Endometrial microvascular endothelial cells (primary cell): Measurements from ENCODE around the gene WDR93. TPM values are rescaled to one million over a fixed set of nuclear protein-coding genes. Genes with fewer than 3 reads are reported as not detected.

Experiments
- in situ Hi-C: cut with HindIII; loops from 2 replicates; pipeline ENCODE4 v1.10.0; 2017; ENCODE audit warnings: low sequenced_read_pairs, low pct_unique_long_range_greater_than_20kb; ENCODE audit errors: inconsistent ontology term
- total RNA-seq: library from RNA; depleted of rRNA; stranded (reverse); fragments of >200 nt; gene quantifications from one replicate; pipeline ENCODE4 v1.2.3, GENCODE V29; 2015; ENCODE audit errors: inconsistent ontology term

WDR93 gene
- total RNA-seq, 1 donor from 2014 or later: 0.19 TPM

DNA sequence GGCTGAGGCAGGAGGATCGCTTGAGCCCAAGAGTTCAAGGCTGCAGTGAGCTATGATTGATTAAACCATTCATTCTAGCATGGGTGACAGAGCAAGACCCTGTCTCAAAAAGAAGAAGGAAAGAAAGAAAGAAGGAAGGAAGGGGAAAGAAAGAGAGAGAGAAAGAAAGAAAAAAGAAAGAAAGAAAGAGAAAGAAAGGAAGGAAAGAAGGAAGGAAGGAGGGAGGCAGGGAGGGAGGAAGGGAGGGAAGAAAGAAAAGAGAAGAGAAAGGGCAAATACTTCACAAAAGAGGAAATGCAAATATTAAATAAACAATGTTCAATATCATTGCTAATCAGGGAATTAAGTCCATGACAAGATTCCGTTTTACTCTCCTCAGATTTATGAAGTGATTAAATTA is 31.3 kb upstream of the WDR93 start:
- in situ Hi-C loops: no loop called here

DNA sequence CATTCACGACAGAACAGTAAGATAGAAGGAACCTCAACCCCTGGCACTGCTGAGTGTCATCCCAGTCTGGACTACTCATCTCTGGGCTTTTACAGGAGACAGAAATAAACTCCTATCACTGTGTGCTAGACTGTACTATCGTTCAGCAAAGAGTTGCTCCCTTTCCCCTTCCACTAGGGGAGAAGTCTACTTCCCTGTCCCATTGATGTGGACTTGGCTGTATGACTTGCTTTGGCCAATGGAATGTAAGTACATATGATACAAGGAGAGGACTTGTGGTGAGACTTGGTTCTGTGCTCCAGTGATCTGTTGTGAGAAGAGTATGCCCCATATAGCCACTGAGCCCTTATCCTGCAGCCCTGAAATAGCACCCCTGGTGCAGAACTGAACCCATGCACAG is 30.1 kb upstream of the WDR93 start:
- in situ Hi-C loops: no loop called here

DNA sequence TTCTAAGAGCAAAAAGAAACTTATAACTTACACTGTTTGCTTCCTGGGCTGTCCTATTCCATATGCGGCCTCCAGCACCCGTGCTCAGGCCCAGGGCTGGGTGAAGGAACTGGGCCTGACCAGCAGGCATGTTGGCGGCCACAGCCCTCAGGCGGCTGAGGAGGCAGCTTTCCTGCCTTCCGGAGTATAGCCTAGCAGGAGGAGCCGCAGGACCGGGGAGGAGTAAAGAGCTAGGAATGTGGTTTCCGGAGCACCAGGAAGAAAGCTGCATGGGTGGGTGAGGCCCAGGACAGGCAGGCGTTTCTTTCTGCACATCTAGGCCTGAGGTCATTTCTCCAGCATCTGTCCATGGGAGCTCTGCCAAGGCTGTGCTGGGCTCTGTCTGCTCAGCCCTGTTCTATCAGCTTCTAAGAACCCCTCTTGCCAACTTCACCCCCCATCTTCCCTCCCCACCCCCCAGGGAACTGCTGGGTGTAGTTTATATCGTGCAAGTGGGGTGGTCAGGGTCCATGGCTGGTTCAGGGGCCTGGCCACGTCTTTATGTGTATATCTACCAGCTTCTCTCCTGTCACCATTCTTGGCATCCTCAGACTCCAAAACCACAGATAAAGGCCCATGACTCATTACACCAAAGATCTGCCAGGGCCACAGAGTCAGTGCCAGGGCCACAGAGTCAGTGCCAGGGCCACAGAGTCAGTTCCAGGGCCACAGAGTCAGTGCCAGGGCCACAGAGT is 27.6 kb upstream of the WDR93 start:
- in situ Hi-C loops: no loop called here

DNA sequence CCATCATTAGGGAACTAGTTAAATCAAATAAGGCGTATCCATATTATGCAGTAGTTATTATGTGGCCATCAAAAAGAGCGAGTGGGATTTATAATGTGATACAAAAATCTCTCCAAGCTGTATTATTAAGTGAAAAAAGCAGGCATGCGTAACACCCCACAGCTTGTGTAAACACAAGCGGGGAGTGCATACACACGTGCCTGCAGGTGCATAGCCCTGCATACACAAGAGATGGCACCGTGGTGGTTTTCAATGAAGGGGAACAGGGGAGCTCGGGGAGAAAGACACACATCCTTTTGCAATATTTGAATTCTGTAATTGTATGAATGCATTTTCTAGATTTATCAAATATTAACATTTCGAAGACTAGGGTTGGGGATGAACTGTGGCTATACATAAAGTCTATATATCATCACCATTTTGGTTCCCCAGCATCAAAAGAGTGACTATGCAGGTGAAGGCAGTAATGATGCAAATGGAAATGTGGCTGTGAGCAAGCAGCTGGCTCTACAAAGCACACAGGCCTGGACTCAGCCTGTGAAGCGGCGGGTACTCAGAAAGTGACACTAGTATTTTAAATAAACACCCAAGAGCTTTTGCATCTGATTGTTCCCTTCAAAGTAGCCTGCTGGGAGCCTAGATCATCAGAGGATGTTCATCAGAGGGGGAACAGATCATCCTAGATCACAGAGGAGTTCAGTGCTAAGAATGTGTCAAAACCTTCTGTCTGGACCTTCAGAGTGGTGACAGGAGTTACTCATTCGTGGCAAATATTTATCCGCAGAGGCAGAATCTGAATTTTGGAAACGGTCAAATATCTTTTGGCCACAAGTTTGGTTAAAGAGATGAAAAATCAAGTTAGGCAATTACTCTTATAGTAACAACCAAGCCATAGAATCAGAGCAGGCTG is 25.9 kb upstream of the WDR93 start:
- in situ Hi-C loops: no loop called here

DNA sequence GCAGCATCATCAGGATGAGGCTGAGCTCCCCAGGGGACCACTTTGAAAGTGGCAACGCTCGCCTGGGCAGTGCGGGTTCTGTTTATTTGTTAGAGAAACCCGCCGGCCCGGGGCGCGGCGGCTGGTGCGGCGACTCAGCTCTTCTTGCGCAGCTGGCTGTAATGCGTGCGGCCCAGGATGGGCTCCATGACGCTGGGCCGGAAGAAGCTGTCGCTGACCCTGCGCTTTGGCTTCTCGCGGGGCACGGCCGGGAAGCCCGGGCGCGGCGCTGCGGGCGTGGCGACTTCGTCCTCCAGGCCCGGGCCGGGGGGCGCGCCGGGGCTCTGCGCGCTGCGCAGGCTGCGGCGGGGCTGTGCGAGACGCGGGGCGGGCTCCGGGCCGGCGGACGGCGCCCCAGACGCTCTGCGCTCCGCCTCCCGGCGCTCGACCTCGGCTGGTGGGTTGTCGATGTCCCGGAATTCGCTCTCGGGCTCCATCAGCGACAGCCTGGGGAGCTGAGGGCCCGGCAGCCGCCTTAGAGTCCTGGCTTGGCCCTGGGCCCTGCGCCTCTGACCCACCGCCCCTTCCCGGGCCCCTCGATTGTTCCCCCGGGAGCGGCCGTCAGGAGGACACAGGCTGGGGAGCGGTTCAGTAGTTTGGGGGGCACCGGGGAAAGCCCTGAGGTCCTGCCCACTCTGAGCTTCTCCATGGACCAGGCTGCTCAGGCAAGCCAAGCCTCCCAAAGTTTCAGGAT is 25.0 kb upstream of the WDR93 start:
- in situ Hi-C loops: no loop called here

DNA sequence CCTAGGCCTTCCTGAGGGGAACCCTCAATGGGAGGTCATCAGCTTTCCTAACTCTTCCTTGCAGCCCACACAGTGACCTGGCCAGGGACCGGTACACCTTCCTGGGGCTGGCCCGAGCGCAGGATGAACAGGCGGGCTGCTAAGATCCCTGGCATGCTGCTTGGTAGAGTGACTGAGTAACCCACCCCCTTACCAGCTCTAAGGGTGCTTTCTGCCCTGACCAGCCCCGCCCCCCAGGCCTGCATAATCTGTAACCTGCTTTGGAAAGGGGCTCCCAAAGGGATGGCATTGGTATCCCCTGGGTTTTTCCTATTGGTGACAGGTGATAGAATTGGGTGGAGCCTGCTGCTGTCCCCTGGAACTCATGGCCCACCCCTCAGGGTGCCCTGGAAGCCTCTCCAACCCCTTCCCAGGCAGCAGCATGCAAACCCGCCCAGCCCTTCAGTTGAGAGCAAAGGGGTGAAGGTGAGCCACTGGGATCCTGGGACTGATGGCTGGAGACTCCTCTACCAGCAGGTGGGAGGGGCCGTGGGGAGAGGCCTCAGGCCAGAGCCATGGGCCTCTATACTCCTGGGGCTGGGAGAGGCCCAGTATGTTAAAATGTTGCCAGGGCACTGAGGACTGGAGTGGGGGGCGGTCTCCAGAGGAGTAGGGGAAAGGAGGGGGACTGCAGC is 24.3 kb upstream of the WDR93 start:
- in situ Hi-C loops: no loop called here

DNA sequence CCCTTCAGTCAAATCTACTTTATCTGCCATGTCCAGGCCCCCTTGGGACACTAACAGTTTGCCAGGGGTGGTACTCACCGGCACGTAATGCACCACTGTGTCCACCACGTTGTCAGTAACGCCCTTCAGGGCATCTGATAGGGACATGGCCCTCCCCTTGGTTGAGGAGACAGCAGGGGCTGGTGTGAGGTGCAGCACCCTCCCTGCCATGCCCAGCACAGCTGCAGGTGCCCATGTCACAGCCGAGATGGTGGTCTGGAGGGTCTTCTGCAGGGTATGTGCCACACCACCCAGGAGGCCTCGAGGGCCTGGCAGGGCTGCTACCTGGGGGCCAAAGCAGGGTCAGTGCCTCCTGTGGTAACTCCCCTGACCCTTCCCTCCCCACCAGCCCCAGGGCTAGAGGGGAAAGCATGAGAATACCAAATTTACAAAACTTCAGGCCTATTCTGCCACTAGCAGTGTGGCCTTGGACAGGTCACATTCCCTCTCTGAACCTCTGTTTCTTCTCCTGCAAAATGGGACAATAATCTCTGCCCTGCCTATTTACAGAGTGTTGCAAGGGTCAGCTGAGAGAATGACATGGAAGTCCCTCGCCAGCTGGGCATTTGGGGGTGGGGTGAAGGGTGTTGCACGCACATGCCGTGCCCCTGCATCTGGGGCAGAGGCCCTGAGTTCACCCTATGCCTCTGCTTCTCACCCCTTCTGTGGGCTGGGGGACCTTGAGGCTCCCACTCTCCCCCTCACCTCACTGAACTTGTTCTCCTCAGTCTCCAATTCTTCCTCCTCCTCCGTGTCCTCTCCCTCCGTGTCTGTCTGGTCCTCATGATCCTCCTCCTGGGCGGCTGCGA is 23.5 kb upstream of the WDR93 start:
- in situ Hi-C loops: no loop called here

DNA sequence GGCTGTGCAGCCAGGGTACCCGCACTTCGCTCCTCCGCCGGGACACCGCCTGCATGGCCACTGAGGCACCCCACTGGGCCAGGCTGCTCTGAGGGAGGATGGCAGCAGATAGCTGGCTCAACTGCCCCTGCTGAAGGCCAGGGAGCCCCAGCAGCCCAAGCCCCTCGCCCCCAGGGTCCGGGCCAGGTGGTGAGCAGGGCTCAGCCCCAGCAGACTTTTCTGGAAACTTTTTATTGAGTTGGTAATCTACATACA is 23.0 kb upstream of the WDR93 start:
- in situ Hi-C loops: no loop called here

DNA sequence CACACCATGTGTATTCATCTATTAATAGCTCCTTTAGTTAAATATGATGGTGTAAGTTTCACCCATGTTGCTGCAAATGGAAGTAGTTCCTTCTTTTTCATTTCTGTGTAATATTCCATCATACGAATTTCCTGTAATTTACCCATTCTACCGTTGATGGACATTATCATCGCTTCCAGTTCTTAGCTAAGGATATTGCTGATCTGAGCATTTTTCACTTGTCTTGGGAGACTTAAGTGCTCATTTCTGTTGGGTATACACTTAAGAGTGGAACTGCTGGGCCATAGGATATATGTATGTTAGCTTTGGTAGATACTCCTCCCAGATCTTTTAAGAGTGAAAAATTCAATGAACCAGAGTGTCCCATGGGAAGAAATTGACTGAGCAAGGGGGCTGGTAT is 22.4 kb upstream of the WDR93 start:
- in situ Hi-C loops: no loop called here

DNA sequence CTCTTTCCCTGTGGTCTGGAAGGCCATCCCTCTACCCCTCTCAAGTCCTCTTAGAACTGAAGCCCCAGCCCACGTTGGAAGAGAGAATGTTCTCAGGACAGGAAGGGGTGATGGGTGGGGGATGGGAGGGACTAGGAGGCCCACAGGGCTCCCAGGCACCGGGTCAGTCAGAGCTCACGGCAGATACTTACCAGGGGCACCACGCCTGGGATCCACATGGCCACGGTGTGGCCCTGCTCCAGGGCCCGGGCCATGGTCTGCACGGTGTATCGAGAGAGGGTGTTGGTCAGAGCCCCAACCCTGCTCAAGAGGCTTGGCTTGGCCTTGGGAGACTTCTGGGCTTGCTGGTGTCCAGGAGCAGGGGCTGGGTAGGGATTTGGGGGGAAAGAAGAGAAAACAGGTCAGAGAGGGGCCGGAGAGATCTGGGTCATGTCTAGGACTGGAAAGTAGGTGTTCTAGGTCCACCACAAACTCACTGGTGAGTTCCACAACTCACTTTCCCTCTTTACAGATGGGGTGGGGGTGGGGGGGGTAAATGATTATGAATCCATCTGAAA is 21.2 kb upstream of the WDR93 start:
- in situ Hi-C loops: no loop called here

DNA sequence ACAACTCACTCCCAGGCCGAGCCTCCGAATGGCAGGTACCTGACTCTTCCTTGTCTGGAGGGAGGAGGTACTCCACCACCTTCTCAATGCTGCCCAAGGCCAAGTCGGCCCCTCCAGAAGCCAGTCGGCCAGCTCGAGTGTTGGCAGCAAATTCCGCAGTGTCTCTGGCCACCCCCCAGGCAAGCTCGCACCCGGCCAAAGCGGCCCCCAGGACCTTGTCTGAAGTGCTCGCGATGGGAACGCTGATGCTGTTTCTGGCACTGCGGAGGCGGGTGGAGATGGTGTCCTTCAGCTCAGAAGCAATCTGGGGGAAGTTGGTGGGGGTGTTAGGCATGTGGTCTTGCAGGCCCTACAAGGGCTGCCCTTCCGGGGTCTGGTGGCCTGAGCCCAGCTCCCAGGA is 20.7 kb upstream of the WDR93 start:
- in situ Hi-C loops: no loop called here

DNA sequence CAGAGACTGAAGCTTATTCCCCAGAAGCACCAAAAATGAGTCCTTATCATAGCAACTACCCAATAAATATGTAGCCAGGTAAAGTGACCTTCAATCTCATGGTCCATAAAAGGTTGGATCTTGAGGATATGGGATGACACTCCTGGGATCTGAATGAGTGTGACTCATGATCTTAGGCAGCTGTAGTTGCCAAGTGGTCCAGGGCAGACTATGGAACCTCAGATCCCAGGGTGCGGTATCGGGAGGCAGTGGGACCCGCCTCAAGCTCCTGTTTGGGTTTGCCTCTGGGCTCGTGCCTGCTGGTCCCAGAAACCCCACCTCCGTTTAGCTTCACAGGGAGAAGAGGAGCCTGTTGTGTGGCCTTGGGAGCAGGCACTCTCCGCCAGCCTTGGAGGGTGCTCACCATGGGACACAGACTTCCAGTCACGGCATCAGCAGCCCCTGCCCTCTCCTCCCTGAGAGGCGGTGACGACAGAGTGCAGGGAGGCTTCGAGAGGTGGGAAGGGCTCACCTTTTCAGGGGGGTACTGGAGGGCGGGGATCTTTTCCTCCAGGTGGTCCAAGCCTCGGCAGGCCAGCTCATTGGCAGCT is 19.5 kb upstream of the WDR93 start:
- in situ Hi-C loops: no loop called here

DNA sequence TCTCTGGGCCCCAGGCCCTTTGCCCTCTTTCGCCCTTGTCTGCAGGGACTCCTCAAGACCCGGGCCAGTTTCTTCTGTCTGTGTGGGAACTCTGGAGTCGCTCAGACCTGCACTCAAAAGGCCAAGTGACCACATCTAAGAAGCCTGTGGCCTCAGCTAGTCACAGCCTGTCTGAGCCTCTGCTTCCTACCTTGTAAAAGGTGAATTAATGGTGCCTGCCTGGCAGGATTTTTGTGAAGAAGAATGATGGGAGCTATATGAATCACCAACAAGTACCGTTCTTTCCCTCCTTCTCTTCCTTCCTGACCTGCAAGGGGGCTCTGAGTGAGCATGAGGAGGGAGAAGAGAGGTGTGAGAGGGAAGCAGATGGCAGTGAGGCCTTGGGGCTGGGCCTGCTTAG is 18.9 kb upstream of the WDR93 start:
- in situ Hi-C loops: no loop called here

DNA sequence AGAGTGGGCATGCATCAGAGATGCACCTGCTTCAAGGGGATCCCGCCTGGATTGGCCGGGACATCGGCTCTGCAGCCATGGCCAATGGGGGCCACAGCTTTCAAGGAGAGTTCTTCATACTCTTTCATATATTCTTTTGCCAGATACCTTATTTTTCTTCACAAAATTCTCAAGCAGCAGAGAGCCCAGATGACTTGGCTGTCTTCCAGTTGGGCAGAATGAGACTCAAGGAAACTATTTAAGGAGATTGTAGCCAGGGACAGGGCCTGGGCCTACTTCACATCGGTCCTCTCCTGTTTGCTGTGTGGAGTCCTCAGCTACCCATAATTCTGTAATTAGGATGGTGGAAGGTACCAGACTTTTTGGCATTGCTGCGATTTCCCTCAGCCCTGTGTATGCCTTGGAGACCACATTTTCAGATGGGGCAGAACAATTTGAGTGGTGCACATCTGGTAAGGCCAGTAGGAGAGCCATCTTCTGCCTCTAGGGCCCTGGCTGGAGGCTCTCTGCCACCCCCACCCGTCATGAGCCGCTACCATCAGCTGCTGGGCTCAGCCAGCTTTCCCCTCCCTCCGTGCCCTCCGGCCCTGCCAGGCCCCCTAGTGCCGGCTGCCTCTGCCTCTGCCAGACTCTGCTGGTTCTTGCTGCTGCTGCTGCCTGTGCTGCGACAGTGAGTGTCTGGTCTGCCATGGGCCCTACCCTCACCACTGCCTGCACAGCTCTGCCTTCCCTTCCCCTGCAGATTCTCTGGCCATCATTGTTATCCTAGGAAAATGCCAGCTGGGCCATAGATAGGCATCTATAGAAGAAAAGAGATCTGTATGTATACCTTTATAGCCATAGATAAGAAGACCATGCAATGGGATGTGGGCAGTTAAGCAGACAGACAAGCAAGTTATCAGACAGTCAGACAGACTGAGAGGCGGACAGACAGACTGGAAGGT is 18.1 kb upstream of the WDR93 start:
- in situ Hi-C loops: no loop called here

DNA sequence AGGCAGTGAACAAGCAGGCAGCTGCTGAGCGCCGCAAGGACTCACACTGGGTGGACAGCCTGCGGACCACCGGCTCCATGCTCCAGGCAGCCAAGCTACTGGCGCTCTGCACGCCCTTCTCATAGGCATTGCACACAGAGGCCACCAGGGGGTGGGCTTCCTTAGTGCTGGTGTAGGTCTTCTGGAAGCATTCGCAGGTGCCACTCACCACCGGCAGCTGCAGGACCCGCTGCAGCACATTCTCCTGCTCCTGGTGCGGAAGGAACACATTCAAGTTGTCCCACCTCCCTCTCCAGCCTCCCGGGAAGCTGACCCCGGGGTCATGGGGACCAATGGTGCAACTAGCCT is 17.5 kb upstream of the WDR93 start:
- in situ Hi-C loops: no loop called here

DNA sequence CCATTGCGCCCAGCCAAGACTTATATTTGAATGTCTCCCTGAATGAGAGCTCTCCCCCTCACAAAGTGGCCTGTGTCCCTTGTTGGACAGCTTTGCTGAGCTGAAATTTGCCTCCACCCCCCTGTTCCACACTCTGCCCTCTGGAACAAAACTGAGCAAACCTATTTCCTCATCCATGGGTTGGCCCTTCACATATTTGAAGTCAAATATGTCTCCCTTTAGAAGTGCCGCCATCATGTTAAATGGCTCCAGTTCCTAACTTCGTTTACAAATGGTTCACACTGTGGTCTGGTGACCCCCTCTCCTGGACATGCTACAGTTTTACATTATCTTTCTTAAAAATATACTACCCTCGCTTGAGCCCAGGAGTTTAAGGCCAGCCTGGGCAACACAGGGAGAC is 16.1 kb upstream of the WDR93 start:
- in situ Hi-C loops: no loop called here

DNA sequence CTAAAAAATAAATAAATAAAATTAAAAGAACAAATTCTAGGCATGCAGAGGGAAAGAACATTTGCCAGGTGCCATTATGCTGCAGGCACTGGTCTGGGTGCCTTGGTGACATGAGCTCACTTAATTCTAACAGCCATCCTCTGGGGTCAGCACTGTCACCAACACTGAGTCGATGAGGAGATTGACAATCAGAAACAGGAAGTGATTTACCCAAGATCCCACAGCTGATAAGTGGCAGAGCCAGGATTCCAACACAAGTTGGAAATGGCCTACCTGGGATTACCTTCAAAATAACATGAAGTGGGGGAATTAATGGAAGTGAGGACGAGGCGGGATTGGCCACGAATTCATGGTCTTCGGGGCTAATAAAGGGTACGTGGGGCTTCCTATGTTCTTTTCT is 15.0 kb upstream of the WDR93 start:
- in situ Hi-C loops: no loop called here
